ENCODE measurements around the gene NLGN1.

The NLGN1 gene

DNA sequence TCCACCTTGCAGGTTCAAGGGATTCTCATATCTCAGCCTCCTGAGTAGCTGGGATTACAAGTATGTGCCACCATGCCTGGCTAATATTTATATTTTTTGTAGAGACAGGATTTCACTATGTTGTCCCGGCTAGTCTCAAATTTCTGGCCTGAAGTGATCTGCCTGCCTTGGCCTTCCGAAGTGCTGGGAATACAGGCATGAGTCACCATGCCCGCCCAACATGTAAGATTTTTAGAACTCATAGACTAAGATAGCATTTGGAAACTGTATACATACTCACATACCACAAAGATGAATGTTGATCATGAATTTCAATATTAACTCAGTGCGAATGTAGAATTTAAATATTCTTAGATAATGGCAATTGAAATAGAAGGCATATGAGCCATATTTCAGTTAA lies 718.9 kb downstream of the NLGN1 start:
- ATAC-seq (ENCODE audit: low read depth) (no peak), DNase-seq (ENCODE audit: low spot score) (no peak)
- H3K27ac ChIP-seq (ENCODE audit: poor library complexity, severe bottlenecking), result no peak overlapping the region
- TF ChIP-seq, protein P1, sequence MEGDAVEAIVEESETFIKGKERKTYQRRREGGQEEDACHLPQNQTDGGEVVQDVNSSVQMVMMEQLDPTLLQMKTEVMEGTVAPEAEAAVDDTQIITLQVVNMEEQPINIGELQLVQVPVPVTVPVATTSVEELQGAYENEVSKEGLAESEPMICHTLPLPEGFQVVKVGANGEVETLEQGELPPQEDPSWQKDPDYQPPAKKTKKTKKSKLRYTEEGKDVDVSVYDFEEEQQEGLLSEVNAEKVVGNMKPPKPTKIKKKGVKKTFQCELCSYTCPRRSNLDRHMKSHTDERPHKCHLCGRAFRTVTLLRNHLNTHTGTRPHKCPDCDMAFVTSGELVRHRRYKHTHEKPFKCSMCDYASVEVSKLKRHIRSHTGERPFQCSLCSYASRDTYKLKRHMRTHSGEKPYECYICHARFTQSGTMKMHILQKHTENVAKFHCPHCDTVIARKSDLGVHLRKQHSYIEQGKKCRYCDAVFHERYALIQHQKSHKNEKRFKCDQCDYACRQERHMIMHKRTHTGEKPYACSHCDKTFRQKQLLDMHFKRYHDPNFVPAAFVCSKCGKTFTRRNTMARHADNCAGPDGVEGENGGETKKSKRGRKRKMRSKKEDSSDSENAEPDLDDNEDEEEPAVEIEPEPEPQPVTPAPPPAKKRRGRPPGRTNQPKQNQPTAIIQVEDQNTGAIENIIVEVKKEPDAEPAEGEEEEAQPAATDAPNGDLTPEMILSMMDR (IDR thresholded peaks at IDR 0.05; ENCODE audit: poor library complexity, severe bottlenecking), result no peak
- H3K9me3 ChIP-seq (ENCODE audit: severe bottlenecking), result no peaks in the 10 kb centered on the region
- H3K4me1 ChIP-seq (ENCODE audit: insufficient read depth, poor library complexity, severe bottlenecking), result no peaks in the 10 kb centered on the region
- H3K27me3 ChIP-seq (ENCODE audit: insufficient read depth, poor library complexity, severe bottlenecking), result no peaks in the 10 kb centered on the region
- no peaks in the 10 kb centered on the region for H3K36me3 ChIP-seq (ENCODE audit: low read depth)
- H3K4me3 ChIP-seq (ENCODE audit: severe bottlenecking), result no peak overlapping the region

DNA sequence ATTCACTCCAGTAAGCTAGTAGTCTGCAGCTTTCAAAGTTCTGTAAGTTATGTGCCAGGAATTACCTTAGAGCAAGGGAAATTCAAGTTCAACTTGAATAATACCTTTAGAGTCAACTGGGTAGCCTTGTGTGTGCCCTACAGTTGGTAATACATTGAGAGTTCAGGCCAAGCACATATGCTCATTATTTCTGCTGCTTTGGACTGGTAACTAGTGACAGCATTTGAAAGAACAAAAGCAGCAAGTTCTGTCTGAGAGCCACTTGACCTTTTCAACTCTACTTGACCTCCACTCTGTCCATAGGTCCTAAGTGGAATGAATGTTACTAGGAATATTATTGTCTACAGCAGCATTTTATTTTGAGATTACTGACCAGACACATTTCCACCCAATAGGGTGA lies 723.5 kb downstream of the NLGN1 start:
- Histone ChIP-seq H3K27me3 (ENCODE audit: insufficient read depth, poor library complexity, severe bottlenecking) (no peaks in the 10 kb centered on the region), H3K4me3 (ENCODE audit: severe bottlenecking) (no peak overlapping the region), H3K36me3 (ENCODE audit: low read depth) (no peaks in the 10 kb centered on the region), H3K4me1 (ENCODE audit: insufficient read depth, poor library complexity, severe bottlenecking) (no peaks in the 10 kb centered on the region), H3K27ac (ENCODE audit: poor library complexity, severe bottlenecking) (no peak overlapping the region), H3K9me3 (ENCODE audit: severe bottlenecking) (no peaks in the 10 kb centered on the region)
- no peak for DNase-seq (ENCODE audit: low spot score)
- ATAC-seq (ENCODE audit: low read depth), result no peak
- TF ChIP-seq, protein P1 (IDR thresholded peaks at IDR 0.05; ENCODE audit: poor library complexity, severe bottlenecking), result no peak

DNA sequence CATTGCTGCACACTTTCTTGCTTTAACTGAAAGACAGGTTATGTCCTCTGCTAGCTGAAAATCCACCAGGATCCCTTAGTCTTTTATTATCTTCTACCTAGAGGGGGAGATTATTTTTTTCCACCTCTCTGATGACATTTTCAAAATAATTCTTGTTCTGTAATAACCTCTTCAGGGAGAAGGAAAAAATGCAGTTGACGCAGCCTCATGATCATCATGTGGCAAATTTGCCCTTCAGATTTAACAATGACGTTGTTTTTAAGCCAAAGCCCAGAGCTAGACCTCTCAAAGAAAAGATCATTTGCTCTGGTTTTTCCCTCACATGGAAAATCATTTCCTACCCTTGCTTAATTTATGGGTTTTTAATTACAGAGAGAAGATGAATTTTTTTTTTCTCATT lies 724.9 kb downstream of the NLGN1 start:
- no peaks in the 10 kb centered on the region for H3K9me3 ChIP-seq (ENCODE audit: severe bottlenecking)
- H3K36me3 ChIP-seq (ENCODE audit: low read depth), result no peaks in the 10 kb centered on the region
- no peaks in the 10 kb centered on the region for H3K4me1 ChIP-seq (ENCODE audit: insufficient read depth, poor library complexity, severe bottlenecking)
- H3K27me3 ChIP-seq (ENCODE audit: insufficient read depth, poor library complexity, severe bottlenecking), result no peaks in the 10 kb centered on the region
- no peak overlapping the region for H3K27ac ChIP-seq (ENCODE audit: poor library complexity, severe bottlenecking)
- no peak for DNase-seq (ENCODE audit: low spot score)
- ATAC-seq (ENCODE audit: low read depth), result no peak
- TF ChIP-seq, protein P1 (IDR thresholded peaks at IDR 0.05; ENCODE audit: poor library complexity, severe bottlenecking), result no peak
- H3K4me3 ChIP-seq (ENCODE audit: severe bottlenecking), result no peak overlapping the region

GRCh38 chr3:174125267-174125824 lies 727.8 kb downstream of the NLGN1 start:
- no peaks in the 10 kb centered on the region for H3K27me3 ChIP-seq (ENCODE audit: insufficient read depth, poor library complexity, severe bottlenecking)
- DNase-seq (ENCODE audit: low spot score) (no peak), ATAC-seq (ENCODE audit: low read depth) (no peak)
- no peaks in the 10 kb centered on the region for H3K36me3 ChIP-seq (ENCODE audit: low read depth)
- no peak overlapping the region for H3K4me3 ChIP-seq (ENCODE audit: severe bottlenecking)
- no peak overlapping the region for H3K27ac ChIP-seq (ENCODE audit: poor library complexity, severe bottlenecking)
- H3K9me3 ChIP-seq (ENCODE audit: severe bottlenecking), result no peaks in the 10 kb centered on the region
- no peaks in the 10 kb centered on the region for H3K4me1 ChIP-seq (ENCODE audit: insufficient read depth, poor library complexity, severe bottlenecking)
- TF ChIP-seq, protein P1 (IDR thresholded peaks at IDR 0.05; ENCODE audit: poor library complexity, severe bottlenecking), result peak; percentile 19

DNA sequence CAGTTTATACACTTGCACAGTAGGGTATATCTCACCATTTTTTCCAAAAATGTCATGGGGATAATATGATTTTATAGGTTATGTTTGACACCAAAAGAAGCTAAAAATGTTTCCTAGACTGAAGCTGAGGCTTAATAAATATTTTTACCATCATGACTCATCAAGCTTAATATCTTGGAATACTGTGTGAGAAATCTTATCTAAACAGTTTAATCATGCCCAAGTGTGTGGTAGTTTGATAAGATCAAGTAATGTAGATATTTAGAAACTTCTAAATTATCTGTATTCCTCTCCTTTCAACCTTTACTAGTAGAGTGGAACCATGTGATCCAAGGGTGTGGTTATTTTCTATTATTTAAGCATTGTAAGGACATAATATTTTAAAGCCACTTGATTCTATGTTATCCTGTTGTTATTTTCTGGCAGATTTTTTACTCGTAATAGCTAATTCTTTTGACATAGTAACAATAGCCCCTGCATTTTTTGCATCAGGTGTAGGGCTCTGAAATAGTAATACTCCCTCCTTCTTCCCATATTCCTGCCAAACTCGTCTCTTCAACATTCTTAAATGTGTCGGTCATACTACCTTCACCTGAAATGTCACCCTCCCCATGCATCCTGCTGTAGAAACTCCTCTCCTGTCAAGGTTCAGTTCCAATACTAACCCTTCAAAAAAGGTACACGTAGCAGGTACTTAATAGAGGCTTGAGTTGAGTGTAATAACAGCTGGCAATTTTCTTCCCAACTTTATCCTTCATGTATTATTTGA lies 729.6 kb downstream of the NLGN1 start:
- H3K36me3 ChIP-seq (ENCODE audit: low read depth), result no peaks in the 10 kb centered on the region
- ATAC-seq (ENCODE audit: low read depth) (no peak), DNase-seq (ENCODE audit: low spot score) (no peak)
- no peak overlapping the region for H3K27ac ChIP-seq (ENCODE audit: poor library complexity, severe bottlenecking)
- H3K4me1 ChIP-seq (ENCODE audit: insufficient read depth, poor library complexity, severe bottlenecking), result no peaks in the 10 kb centered on the region
- H3K9me3 ChIP-seq (ENCODE audit: severe bottlenecking), result no peaks in the 10 kb centered on the region
- TF ChIP-seq, protein P1 (IDR thresholded peaks at IDR 0.05; ENCODE audit: poor library complexity, severe bottlenecking), result no peak
- no peaks in the 10 kb centered on the region for H3K27me3 ChIP-seq (ENCODE audit: insufficient read depth, poor library complexity, severe bottlenecking)
- H3K4me3 ChIP-seq (ENCODE audit: severe bottlenecking), result no peak overlapping the region

Measured in RWPE2 (cell line).